Ishikawa (cell line): ENCODE data around the gene CHST11.

Experiments used
- CEBPB ChIP-seq: IDR thresholded peaks from 2 replicates; pipeline ENCODE4 v1.6.1; 2012
- CREB1 ChIP-seq: IDR thresholded peaks from 2 replicates; pipeline ENCODE4 v1.6.1; 2012; ENCODE audit warnings: low read depth
- EGR1 ChIP-seq: IDR thresholded peaks from 2 replicates; pipeline ENCODE4 v1.6.1; 2012
- EP300 ChIP-seq: IDR thresholded peaks from 2 replicates; pipeline ENCODE4 v1.6.1; 2012; ENCODE audit warnings: borderline replicate concordance
- FOXM1 ChIP-seq: IDR thresholded peaks from 2 replicates; pipeline ENCODE4 v1.6.1; 2012; ENCODE audit warnings: low read depth, borderline replicate concordance
- NFIC ChIP-seq: IDR thresholded peaks from 2 replicates; pipeline ENCODE4 v1.6.1; 2012
- RAD21 ChIP-seq: IDR thresholded peaks from 2 replicates; pipeline ENCODE4 v1.6.1; 2012; ENCODE audit warnings: low read depth
- TAF1 ChIP-seq: IDR thresholded peaks from 2 replicates; pipeline ENCODE4 v1.6.1; 2012; ENCODE audit warnings: low read depth, mild to moderate bottlenecking
- TCF12 ChIP-seq: IDR thresholded peaks from 2 replicates; pipeline ENCODE4 v1.6.1; 2012; ENCODE audit warnings: low read depth
- TEAD4 ChIP-seq: IDR thresholded peaks from 2 replicates; pipeline ENCODE4 v1.6.1; 2012
- YY1 ChIP-seq: IDR thresholded peaks from 2 replicates; pipeline ENCODE4 v1.6.1; 2012; ENCODE audit warnings: low read depth
- ZBTB7A ChIP-seq: IDR thresholded peaks from 2 replicates; pipeline ENCODE4 v1.6.1; 2012; ENCODE audit warnings: low read depth
- TF ChIP-seq, protein P1 (sequence below): IDR thresholded peaks from 2 replicates; pipeline ENCODE4 v1.6.1; 2012
- TF ChIP-seq, protein P2 (sequence below): IDR thresholded peaks from 2 replicates; pipeline ENCODE4 v1.6.1; 2012; ENCODE audit warnings: low read depth, mild to moderate bottlenecking
- TF ChIP-seq, protein P3 (sequence below): IDR thresholded peaks from 2 replicates; pipeline ENCODE4 v1.6.1; 2012

CHST11 gene

DNA sequence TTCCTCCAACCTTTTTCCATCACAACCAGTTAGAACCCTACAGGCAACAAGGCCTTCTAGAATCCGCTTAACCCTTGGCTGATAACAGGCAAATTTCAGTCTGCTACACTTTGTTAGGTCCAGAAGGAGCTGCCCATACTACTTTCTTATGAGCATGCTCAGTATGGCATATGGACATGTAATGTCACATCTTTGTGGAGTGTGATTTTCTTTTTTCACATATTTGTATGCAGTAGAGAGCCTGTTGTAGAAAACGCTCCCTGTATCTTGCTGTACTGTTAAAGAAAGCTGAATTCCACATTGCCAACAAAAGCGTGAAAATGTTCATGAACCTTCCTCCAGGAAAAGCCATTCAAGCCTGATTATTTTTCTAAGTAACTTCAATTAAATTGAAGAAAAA is 304.9 kb downstream of the CHST11 start:
- TF ChIP-seq TEAD4 (no peak), YY1 (no peak), EGR1 (no peak), EP300 (no peak), TAF1 (no peak), ZBTB7A (no peak), CEBPB (no peak), NFIC (no peak), RAD21 (no peak), TCF12 (no peak), FOXM1 (no peak), CREB1 (no peak)
- TF ChIP-seq, protein P1, sequence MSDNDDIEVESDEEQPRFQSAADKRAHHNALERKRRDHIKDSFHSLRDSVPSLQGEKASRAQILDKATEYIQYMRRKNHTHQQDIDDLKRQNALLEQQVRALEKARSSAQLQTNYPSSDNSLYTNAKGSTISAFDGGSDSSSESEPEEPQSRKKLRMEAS, result no peak
- TF ChIP-seq, protein P2, sequence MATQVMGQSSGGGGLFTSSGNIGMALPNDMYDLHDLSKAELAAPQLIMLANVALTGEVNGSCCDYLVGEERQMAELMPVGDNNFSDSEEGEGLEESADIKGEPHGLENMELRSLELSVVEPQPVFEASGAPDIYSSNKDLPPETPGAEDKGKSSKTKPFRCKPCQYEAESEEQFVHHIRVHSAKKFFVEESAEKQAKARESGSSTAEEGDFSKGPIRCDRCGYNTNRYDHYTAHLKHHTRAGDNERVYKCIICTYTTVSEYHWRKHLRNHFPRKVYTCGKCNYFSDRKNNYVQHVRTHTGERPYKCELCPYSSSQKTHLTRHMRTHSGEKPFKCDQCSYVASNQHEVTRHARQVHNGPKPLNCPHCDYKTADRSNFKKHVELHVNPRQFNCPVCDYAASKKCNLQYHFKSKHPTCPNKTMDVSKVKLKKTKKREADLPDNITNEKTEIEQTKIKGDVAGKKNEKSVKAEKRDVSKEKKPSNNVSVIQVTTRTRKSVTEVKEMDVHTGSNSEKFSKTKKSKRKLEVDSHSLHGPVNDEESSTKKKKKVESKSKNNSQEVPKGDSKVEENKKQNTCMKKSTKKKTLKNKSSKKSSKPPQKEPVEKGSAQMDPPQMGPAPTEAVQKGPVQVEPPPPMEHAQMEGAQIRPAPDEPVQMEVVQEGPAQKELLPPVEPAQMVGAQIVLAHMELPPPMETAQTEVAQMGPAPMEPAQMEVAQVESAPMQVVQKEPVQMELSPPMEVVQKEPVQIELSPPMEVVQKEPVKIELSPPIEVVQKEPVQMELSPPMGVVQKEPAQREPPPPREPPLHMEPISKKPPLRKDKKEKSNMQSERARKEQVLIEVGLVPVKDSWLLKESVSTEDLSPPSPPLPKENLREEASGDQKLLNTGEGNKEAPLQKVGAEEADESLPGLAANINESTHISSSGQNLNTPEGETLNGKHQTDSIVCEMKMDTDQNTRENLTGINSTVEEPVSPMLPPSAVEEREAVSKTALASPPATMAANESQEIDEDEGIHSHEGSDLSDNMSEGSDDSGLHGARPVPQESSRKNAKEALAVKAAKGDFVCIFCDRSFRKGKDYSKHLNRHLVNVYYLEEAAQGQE, result no peak
- TF ChIP-seq, protein P3, sequence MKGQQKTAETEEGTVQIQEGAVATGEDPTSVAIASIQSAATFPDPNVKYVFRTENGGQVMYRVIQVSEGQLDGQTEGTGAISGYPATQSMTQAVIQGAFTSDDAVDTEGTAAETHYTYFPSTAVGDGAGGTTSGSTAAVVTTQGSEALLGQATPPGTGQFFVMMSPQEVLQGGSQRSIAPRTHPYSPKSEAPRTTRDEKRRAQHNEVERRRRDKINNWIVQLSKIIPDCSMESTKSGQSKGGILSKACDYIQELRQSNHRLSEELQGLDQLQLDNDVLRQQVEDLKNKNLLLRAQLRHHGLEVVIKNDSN, result no peak

DNA sequence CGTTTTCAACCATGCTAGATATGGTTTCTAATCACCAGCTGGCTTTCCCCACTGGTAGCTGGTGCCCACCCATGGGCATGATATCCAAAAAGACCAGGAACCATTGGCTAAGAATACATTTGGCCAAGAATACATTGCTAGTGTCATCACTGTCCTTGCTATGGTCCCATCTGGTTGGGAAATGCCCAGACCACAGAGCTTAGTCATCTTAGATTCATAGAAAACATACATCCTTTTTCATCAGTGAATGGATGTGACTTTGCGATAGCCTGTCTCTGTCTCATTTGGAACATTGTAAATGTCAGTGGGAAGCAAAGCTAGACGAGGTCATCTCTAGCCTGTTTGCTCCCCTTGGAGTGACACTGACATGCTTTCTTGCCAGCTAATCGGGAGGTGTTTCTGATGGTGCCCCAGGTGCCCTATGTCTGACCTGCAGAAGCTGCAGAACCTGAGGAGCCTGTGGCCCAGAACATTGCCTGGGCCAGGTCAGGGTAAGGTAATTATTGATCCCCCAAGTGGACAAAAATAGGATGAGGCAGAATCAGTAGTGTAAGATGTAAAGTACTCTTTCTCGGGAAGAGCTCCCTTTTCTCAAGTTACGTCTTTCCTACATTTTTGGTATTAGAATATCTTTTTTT is 306.5 kb downstream of the CHST11 start:
- TF ChIP-seq, protein P1, result no peak
- TF ChIP-seq ZBTB7A (no peak), NFIC (no peak), CEBPB (no peak), EGR1 (no peak), TEAD4 (no peak), TCF12 (no peak), FOXM1 (no peak), CREB1 (no peak), RAD21 (no peak), YY1 (no peak)
- TF ChIP-seq, protein P3, result no peak
- TF ChIP-seq, protein P2, result no peak

DNA sequence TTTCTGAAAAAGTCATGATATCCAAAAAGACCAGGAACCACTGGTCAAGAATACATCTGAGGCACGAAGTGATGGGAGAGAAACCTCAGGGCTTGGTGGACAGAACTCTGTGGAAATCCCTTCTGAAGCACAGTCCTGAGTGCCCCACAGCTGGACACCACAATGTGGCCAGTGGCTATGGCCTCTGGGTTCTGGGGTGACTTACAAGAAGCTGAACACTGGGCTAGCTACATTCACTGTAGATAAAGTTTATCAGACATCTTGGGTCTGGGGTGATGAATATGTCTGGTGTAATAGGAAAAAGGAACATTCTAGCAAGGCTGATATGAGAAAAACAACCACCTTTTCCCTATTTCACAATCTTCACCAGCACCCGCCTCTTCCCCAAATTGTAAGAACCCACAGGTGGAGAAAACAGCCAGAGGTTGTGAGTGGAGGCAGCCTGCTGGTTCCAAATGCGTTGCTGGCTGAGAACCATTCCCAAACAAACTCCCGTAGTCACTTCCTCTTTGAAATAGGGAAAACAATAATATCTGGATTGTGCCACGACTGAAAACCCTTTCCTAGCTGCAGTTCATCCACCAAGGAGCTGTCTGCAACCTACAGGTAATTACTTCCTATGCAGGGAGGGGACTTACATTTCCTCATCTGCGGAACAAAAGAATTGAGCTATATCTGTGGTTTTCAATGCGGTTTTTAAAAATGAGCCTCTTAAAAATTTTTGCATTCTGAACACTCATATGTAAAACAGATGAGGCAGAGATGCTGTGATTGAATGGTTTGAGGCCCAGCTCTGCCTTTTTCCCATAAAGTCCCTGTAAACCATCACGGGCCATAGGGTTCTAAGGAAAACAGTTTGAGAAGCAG is 307.7 kb downstream of the CHST11 start:
- TF ChIP-seq TEAD4 (no peak), CEBPB (no peak), EGR1 (no peak), TAF1 (no peak), CREB1 (no peak), TCF12 (no peak), YY1 (no peak), FOXM1 (no peak), EP300 (no peak), NFIC (no peak), ZBTB7A (no peak)
- TF ChIP-seq, protein P1, result no peak
- TF ChIP-seq, protein P2, result no peak
- TF ChIP-seq, protein P3, result no peak
